Stomach (tissue), 4 donors: ENCODE measurements around the gene AP2A1.

Experiments
- EP300 ChIP-seq: sonication (generic); formaldehyde crosslinking; IDR thresholded peaks from one replicate; pipeline ENCODE4 v1.6.1; 2017; ENCODE audit warnings: antibody characterized with exemption
- POLR2A ChIP-seq, 4 donors: fragments of 450-650 bp; IDR thresholded peaks; one replicate each; pipeline ENCODE4 v1.6.1; 2016; ENCODE audit warnings: antibody characterized with exemption in 4 of 4, control low read depth in 2 of 4, mild to moderate bottlenecking in 1 of 4, moderate library complexity in 1 of 4
- POLR2AphosphoS5 ChIP-seq, 3 donors: sonication (generic); formaldehyde crosslinking; IDR thresholded peaks; one replicate each; pipeline ENCODE4 v1.6.1; 2016; ENCODE audit warnings: antibody characterized with exemption in 3 of 3
- TF ChIP-seq, protein P1 (sequence below), 7 experiments: fragments of 450-650 bp in 4 of 7; fragments of 200-600 bp in 3 of 7; sonication (generic) in 3 of 7; IDR thresholded peaks; one replicate each; pipeline ENCODE4 v1.5.1; 2016 to 2019; ENCODE audit warnings: antibody characterized with exemption in 7 of 7, control low read depth in 2 of 7, mild to moderate bottlenecking in 1 of 7

GRCh38 chr19:49727217-49728030 lies 39.4 kb upstream of the AP2A1 start:
- TF ChIP-seq, protein P1, sequence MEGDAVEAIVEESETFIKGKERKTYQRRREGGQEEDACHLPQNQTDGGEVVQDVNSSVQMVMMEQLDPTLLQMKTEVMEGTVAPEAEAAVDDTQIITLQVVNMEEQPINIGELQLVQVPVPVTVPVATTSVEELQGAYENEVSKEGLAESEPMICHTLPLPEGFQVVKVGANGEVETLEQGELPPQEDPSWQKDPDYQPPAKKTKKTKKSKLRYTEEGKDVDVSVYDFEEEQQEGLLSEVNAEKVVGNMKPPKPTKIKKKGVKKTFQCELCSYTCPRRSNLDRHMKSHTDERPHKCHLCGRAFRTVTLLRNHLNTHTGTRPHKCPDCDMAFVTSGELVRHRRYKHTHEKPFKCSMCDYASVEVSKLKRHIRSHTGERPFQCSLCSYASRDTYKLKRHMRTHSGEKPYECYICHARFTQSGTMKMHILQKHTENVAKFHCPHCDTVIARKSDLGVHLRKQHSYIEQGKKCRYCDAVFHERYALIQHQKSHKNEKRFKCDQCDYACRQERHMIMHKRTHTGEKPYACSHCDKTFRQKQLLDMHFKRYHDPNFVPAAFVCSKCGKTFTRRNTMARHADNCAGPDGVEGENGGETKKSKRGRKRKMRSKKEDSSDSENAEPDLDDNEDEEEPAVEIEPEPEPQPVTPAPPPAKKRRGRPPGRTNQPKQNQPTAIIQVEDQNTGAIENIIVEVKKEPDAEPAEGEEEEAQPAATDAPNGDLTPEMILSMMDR (IDR thresholded peaks at IDR 0.05): no peak
- TF ChIP-seq POLR2AphosphoS5 (IDR thresholded peaks at IDR 0.05) (no peak), POLR2A (IDR thresholded peaks at IDR 0.05) (no peak), EP300 (no peak)
